ENCODE measurements around the gene OPALIN.

The OPALIN gene

DNA sequence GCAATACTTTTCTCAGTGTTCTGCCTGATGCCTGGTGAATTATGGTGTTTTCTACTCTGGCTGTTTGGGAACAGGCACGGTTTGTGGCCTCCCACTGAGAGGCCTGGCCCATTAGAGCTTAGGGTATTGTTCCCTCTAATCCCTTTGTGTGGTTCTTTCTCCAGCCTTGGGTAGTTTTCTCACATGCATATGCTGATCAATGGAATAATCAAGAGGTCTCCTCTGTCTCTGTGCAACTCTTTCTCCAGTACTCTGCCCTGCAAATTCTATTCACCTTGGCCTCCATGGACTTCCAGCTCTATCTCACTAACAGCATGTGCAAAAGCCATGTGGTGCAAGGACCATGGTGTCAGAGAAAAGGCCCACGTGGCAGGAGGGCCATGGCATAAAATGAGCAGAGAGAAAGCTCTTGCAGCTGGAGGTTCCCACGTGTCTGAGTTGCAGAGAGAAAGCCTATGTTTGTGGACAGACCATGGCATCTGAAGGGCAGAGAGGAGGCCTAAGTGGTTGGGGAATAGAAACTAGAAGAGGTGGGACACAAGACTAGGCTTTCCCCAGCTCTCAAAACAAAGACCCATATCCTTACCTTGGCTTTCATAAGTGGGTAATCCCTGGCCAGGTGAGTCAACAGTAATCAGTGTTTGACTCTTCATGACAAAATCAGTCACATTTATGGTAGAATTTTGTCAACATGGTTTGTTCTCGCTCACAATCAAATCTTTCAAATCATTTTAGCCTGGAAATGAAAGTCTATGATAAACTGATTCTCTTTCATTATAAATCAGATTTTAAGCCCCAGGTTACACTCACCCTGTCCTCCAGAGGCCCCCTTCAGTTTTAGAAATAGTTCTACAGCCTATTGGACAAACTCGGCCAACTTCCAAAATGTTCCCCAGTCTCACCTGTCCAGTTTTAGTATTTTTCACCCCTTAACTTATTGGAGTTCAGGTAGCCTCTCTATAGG is 17.3 kb downstream of the OPALIN start:
- Histone ChIP-seq H3K27me3 (ENCODE audit: insufficient read depth, low read depth, severe bottlenecking) (no peaks in the 10 kb centered on the region), H3K36me3 (no peaks in the 10 kb centered on the region), H3K9me3 (ENCODE audit: severe bottlenecking) (peaks cover 4% of the 10 kb centered on the region), H3K4me3 (ENCODE audit: low read depth, low read length) (no peak overlapping the region), H3K27ac (no peak overlapping the region)
- DNase-seq, result no peak
- no peak for TF ChIP-seq CTCF (IDR thresholded peaks at IDR 0.05; ENCODE audit: low read depth, low read length)

GRCh38 chr10:96339956-96340904 is 18.6 kb downstream of the OPALIN start:
- H3K27ac ChIP-seq, result no peak overlapping the region

DNA sequence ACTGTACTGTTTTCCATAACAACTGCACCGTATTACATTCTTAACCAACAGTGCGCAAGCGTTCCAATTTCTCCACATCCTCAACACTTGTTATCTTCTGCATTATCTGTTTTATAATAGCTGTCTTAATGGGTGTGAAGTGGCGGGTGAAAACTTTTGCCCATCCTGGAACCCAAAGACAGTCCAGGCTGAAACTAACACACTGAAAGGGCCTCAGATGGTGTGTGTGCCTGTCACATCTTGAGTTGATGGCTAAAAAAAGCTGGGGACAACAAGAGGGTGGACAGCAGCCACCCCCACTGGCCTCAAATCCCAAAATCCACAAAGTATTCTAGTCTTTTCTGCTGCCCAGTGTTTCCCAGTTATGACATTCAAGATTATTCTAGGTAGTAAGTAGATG is 19.4 kb downstream of the OPALIN start:
- H3K27me3 ChIP-seq (ENCODE audit: insufficient read depth, low read depth, severe bottlenecking), result no peaks in the 10 kb centered on the region
- TF ChIP-seq CTCF (IDR thresholded peaks at IDR 0.05; ENCODE audit: low read depth, low read length), result no peak
- DNase-seq, result no peak

More at GRCh38 chr10:96339956-96340904, 18.6 kb downstream of the OPALIN start:
- no peaks in the 10 kb centered on the region for H3K9me3 ChIP-seq (ENCODE audit: severe bottlenecking)
- DNase-seq, result peak; percentile 76
- peak; percentile 76 for TF ChIP-seq CTCF (IDR thresholded peaks at IDR 0.05; ENCODE audit: low read depth, low read length)
- H3K27me3 ChIP-seq (ENCODE audit: insufficient read depth, low read depth, severe bottlenecking), result no peaks in the 10 kb centered on the region
- no peak overlapping the region for H3K4me3 ChIP-seq (ENCODE audit: low read depth, low read length)
- H3K36me3 ChIP-seq, result no peaks in the 10 kb centered on the region

GRCh38 chr10:96338279-96338925 is 20.4 kb downstream of the OPALIN start:
- Histone ChIP-seq H3K27ac (no peak overlapping the region), H3K9me3 (ENCODE audit: severe bottlenecking) (no peaks in the 10 kb centered on the region), H3K36me3 (no peaks in the 10 kb centered on the region), H3K27me3 (ENCODE audit: insufficient read depth, low read depth, severe bottlenecking) (no peaks in the 10 kb centered on the region), H3K4me3 (ENCODE audit: low read depth, low read length) (no peak overlapping the region)
- DNase-seq, result peak; percentile 14
- no peak for TF ChIP-seq CTCF (IDR thresholded peaks at IDR 0.05; ENCODE audit: low read depth, low read length)

More for the DNA sequence above, 19.4 kb downstream of the OPALIN start:
- no peaks in the 10 kb centered on the region for H3K36me3 ChIP-seq
- H3K9me3 ChIP-seq (ENCODE audit: severe bottlenecking), result no peaks in the 10 kb centered on the region
- no peak overlapping the region for H3K4me3 ChIP-seq (ENCODE audit: low read depth, low read length)
- H3K27ac ChIP-seq, result no peak overlapping the region

DNA sequence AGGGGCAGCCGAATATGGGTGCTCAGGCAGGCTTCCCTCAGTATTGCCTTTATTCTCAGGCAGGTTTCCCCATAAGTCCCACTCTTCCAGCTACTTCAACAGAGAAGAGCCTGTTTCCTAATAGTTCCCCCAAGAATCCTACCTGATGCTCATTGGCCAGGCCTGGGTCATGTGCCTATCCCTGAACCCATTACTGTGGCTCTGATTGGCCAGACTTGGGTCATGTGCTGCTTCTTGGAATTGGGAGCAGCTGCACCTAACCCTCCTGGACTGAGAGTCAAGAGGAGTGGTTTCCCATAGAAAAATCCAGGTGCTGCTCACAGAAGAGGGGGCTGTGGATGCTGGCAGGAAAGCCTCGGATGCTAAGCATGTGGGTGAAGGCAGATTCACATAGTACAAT is 21.7 kb downstream of the OPALIN start:
- Histone ChIP-seq H3K27ac (no peak overlapping the region), H3K27me3 (ENCODE audit: insufficient read depth, low read depth, severe bottlenecking) (no peaks in the 10 kb centered on the region), H3K4me3 (ENCODE audit: low read depth, low read length) (no peak overlapping the region), H3K36me3 (no peaks in the 10 kb centered on the region), H3K9me3 (ENCODE audit: severe bottlenecking) (no peaks in the 10 kb centered on the region)
- no peak for TF ChIP-seq CTCF (IDR thresholded peaks at IDR 0.05; ENCODE audit: low read depth, low read length)
- no peak for DNase-seq
